ENCODE measurements around the gene FOXC1.

Gene FOXC1

DNA sequence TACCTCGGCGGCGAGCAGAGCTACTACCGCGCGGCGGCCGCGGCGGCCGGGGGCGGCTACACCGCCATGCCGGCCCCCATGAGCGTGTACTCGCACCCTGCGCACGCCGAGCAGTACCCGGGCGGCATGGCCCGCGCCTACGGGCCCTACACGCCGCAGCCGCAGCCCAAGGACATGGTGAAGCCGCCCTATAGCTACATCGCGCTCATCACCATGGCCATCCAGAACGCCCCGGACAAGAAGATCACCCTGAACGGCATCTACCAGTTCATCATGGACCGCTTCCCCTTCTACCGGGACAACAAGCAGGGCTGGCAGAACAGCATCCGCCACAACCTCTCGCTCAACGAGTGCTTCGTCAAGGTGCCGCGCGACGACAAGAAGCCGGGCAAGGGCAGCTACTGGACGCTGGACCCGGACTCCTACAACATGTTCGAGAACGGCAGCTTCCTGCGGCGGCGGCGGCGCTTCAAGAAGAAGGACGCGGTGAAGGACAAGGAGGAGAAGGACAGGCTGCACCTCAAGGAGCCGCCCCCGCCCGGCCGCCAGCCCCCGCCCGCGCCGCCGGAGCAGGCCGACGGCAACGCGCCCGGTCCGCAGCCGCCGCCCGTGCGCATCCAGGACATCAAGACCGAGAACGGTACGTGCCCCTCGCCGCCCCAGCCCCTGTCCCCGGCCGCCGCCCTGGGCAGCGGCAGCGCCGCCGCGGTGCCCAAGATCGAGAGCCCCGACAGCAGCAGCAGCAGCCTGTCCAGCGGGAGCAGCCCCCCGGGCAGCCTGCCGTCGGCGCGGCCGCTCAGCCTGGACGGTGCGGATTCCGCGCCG lies 994 bp downstream of the FOXC1 start:
- Mint-ChIP-seq H3K4me1 (peaks cover 43% of the 10 kb centered on the region), H3K9me3 (no peaks in the 10 kb centered on the region), H3K27me3 (ENCODE audit: low read depth) (peaks cover 72% of the 10 kb centered on the region), H3K36me3 (ENCODE audit: low read depth) (peaks cover 21% of the 10 kb centered on the region), H3K27ac (peak overlapping the region; percentile 77 to 99 (median 98)), H3K4me3 (peak overlapping the region; percentile 92 to 97 (median 96))
- TF ChIP-seq, protein P1, sequence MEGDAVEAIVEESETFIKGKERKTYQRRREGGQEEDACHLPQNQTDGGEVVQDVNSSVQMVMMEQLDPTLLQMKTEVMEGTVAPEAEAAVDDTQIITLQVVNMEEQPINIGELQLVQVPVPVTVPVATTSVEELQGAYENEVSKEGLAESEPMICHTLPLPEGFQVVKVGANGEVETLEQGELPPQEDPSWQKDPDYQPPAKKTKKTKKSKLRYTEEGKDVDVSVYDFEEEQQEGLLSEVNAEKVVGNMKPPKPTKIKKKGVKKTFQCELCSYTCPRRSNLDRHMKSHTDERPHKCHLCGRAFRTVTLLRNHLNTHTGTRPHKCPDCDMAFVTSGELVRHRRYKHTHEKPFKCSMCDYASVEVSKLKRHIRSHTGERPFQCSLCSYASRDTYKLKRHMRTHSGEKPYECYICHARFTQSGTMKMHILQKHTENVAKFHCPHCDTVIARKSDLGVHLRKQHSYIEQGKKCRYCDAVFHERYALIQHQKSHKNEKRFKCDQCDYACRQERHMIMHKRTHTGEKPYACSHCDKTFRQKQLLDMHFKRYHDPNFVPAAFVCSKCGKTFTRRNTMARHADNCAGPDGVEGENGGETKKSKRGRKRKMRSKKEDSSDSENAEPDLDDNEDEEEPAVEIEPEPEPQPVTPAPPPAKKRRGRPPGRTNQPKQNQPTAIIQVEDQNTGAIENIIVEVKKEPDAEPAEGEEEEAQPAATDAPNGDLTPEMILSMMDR (IDR thresholded peaks at IDR 0.05; ENCODE audit: unreplicated experiment in 3 of 3): no peak

DNA sequence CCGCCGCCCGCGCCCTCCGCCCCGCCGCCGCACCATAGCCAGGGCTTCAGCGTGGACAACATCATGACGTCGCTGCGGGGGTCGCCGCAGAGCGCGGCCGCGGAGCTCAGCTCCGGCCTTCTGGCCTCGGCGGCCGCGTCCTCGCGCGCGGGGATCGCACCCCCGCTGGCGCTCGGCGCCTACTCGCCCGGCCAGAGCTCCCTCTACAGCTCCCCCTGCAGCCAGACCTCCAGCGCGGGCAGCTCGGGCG lies 1.5 kb downstream of the FOXC1 start:
- Mint-ChIP-seq H3K27me3 (ENCODE audit: low read depth) (peaks cover 72% of the 10 kb centered on the region), H3K9me3 (no peaks in the 10 kb centered on the region), H3K27ac (no peak overlapping the region), H3K4me1 (peaks cover 40% of the 10 kb centered on the region), H3K4me3 (peak overlapping the region in 1 of 3 experiments; percentile 32), H3K36me3 (ENCODE audit: low read depth) (peaks cover 21% of the 10 kb centered on the region)
- TF ChIP-seq, protein P1 (IDR thresholded peaks at IDR 0.05; ENCODE audit: unreplicated experiment in 3 of 3): no peak

DNA sequence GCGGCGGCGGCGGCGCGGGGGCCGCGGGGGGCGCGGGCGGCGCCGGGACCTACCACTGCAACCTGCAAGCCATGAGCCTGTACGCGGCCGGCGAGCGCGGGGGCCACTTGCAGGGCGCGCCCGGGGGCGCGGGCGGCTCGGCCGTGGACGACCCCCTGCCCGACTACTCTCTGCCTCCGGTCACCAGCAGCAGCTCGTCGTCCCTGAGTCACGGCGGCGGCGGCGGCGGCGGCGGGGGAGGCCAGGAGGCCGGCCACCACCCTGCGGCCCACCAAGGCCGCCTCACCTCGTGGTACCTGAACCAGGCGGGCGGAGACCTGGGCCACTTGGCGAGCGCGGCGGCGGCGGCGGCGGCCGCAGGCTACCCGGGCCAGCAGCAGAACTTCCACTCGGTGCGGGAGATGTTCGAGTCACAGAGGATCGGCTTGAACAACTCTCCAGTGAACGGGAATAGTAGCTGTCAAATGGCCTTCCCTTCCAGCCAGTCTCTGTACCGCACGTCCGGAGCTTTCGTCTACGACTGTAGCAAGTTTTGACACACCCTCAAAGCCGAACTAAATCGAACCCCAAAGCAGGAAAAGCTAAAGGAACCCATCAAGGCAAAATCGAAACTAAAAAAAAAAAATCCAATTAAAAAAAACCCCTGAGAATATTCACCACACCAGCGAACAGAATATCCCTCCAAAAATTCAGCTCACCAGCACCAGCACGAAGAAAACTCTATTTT lies 2.0 kb downstream of the FOXC1 start:
- H3K27ac Mint-ChIP-seq: peak overlapping the region; percentile 94 to 100 (median 96)

DNA sequence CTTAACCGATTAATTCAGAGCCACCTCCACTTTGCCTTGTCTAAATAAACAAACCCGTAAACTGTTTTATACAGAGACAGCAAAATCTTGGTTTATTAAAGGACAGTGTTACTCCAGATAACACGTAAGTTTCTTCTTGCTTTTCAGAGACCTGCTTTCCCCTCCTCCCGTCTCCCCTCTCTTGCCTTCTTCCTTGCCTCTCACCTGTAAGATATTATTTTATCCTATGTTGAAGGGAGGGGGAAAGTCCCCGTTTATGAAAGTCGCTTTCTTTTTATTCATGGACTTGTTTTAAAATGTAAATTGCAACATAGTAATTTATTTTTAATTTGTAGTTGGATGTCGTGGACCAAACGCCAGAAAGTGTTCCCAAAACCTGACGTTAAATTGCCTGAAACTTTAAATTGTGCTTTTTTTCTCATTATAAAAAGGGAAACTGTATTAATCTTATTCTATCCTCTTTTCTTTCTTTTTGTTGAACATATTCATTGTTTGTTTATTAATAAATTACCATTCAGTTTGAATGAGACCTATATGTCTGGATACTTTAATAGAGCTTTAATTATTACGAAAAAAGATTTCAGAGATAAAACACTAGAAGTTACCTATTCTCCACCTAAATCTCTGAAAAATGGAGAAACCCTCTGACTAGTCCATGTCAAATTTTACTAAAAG lies 2.7 kb downstream of the FOXC1 start:
- Mint-ChIP-seq H3K27me3 (ENCODE audit: low read depth) (peaks cover 72% of the 10 kb centered on the region), H3K4me1 (peaks cover 45% of the 10 kb centered on the region)
- TF ChIP-seq, protein P1 (IDR thresholded peaks at IDR 0.05; ENCODE audit: unreplicated experiment in 3 of 3): no peak

More for the DNA sequence above, 2.0 kb downstream of the FOXC1 start:
- Mint-ChIP-seq H3K36me3 (ENCODE audit: low read depth) (peaks cover 21% of the 10 kb centered on the region), H3K4me1 (peaks cover 42% of the 10 kb centered on the region), H3K27me3 (ENCODE audit: low read depth) (peaks cover 72% of the 10 kb centered on the region), H3K4me3 (peak overlapping the region; percentile 87 to 99 (median 99)), H3K9me3 (no peaks in the 10 kb centered on the region)
- TF ChIP-seq, protein P1 (IDR thresholded peaks at IDR 0.05; ENCODE audit: unreplicated experiment in 3 of 3): no peak

DNA sequence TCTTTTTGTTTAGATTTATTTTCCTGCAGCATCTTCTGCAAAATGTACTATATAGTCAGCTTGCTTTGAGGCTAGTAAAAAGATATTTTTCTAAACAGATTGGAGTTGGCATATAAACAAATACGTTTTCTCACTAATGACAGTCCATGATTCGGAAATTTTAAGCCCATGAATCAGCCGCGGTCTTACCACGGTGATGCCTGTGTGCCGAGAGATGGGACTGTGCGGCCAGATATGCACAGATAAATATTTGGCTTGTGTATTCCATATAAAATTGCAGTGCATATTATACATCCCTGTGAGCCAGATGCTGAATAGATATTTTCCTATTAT lies 3.2 kb downstream of the FOXC1 start:
- peaks cover 45% of the 10 kb centered on the region for H3K4me1 Mint-ChIP-seq
- H3K4me3 Mint-ChIP-seq: peak overlapping the region; percentile 87 to 99 (median 99)
- H3K27me3 Mint-ChIP-seq (ENCODE audit: low read depth): peaks cover 72% of the 10 kb centered on the region
- TF ChIP-seq, protein P1 (IDR thresholded peaks at IDR 0.05; ENCODE audit: unreplicated experiment in 3 of 3): no peak
- H3K9me3 Mint-ChIP-seq: no peaks in the 10 kb centered on the region
- H3K36me3 Mint-ChIP-seq (ENCODE audit: low read depth): peaks cover 21% of the 10 kb centered on the region
- H3K27ac Mint-ChIP-seq: peak overlapping the region; percentile 94 to 100 (median 96)

More for the DNA sequence above, 2.7 kb downstream of the FOXC1 start:
- peaks cover 21% of the 10 kb centered on the region for H3K36me3 Mint-ChIP-seq (ENCODE audit: low read depth)
- H3K9me3 Mint-ChIP-seq: no peaks in the 10 kb centered on the region
- peak overlapping the region; percentile 87 to 99 (median 99) for H3K4me3 Mint-ChIP-seq
- H3K27ac Mint-ChIP-seq: peak overlapping the region; percentile 94 to 100 (median 96)
